ENCODE measurements around the gene GNA15.
"Not testable (repeated sequence)": the region's sequence is repeated elsewhere in the genome, so short reads cannot be mapped to it uniquely, and the experiment has no call there.

GNA15 gene, protein sequence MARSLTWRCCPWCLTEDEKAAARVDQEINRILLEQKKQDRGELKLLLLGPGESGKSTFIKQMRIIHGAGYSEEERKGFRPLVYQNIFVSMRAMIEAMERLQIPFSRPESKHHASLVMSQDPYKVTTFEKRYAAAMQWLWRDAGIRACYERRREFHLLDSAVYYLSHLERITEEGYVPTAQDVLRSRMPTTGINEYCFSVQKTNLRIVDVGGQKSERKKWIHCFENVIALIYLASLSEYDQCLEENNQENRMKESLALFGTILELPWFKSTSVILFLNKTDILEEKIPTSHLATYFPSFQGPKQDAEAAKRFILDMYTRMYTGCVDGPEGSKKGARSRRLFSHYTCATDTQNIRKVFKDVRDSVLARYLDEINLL

GRCh38 chr19:3135961-3136683 is at the start of gene GNA15:
GNA15 (plus strand) TSS chr19:3136033; CDS start chr19:3136451, 418 bp downstream.
- no peak for DNase-seq

- no peak for DNase-seq
These were observed 48.1 kb upstream of the GNA15 start for GRCh38 chr19:3087769-3088168.

DNA sequence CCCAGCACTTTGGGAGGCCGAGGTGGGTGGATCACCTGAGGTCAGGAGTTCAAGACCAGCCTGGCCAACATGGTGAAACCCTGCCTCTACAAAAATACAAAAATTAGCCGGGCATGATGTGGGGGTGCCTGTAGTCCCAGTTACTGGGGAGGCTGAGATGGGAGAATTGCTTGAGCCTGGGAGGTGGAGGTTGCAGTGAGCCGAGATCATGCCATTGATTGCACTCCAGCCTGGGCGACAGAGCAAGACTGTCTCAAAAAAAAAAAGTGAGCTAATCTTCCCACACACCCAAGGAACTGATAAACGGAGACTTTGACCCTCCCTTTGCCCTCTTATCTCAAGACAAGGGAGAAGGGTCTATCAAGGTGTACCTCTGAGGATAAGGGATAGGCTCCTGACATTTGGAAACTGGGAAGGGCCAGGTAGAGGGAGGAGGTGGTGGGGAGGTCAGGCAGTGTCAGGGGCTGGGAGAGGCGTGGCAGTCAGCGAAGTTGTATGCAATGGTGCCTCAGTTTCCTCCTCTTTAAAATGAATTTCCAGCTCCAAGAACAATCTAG is 46.5 kb upstream of the GNA15 start:
- DNase-seq: not testable (repeated sequence)

GRCh38 chr19:3094601-3095440 is 41.0 kb upstream of the GNA15 start:
- DNase-seq: no peak

GRCh38 chr19:3095441-3096191 is 40.2 kb upstream of the GNA15 start:
- no peak for DNase-seq

DNA sequence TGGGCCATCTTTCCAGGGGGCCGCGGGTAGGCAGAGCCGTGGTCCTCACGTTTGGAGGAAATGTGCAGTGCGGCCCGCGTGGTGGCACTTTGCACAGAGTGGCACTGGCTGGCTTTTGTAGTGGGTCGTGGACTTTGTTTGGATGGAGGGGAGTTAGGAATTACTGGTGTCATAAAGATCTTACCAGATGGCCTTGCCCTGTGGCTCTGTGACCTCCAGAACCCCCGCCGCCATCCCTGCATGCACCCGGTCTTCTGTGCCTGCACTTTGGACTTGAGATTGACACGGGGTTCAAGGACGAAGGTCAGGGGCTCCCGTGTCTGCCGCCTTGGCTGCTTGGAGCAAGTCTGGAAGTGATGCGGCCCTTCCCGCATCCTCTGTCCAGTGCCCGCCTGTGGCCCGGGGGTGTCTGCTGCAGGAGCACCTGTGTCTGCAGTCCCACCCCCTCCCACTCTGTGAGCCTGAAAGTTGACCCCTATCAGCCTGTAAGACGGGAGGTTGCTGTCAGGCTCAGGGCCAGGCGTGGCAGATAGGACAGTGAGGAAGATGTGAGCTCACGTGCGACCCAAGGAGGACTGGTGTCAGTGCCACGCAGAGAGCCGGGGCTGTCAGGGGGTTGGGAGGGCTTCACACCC is 39.4 kb upstream of the GNA15 start:
- no peak for DNase-seq

DNA sequence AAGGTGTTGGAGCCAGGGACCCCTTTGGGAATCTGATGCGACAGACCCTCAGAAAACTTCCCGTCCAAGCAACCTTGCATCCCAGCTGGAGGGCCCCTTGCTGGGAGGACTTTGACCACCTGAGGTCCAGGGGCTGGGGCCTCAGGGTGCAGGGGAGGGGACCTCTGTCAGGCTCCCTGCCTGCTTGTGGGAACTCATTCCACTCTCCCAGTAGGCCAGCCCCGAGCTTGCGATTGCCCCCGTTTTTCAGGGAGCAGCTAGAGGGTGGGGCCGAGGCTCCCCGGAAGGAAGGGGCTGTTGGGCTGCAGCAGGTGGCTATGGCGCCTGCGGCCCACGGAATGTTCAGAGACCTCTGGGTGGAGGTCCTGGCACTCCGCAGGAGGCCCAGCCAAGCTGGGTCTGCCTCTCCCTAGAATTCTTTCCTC is 38.9 kb upstream of the GNA15 start:
- no peak for DNase-seq

DNA sequence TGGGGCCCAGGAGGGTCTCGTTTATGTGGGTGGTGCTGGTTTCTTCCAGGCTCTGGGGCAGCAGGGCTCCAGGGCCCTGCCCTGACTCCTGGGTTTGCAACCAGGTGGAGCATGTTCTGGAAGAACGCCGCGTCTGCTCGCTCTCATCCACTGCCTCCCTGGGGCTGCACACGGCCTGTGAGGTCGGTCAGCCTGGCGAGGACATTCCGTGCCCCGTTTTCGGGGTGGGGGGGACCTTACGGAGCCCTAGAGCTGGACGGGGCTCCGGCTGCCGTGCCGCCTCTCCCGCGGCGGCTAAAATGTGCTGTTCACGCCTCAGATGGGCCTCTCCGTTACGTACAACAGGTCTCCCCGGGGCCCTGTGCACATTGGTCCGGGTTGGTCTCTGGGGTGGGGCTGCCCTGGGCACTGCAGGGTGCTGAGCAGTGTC is 38.4 kb upstream of the GNA15 start:
- no peak for DNase-seq

- DNase-seq: no peak
These were observed 37.7 kb upstream of the GNA15 start for GRCh38 chr19:3098141-3098514.

- DNase-seq: no peak
These were observed 37.1 kb upstream of the GNA15 start for GRCh38 chr19:3098515-3099346.

DNA sequence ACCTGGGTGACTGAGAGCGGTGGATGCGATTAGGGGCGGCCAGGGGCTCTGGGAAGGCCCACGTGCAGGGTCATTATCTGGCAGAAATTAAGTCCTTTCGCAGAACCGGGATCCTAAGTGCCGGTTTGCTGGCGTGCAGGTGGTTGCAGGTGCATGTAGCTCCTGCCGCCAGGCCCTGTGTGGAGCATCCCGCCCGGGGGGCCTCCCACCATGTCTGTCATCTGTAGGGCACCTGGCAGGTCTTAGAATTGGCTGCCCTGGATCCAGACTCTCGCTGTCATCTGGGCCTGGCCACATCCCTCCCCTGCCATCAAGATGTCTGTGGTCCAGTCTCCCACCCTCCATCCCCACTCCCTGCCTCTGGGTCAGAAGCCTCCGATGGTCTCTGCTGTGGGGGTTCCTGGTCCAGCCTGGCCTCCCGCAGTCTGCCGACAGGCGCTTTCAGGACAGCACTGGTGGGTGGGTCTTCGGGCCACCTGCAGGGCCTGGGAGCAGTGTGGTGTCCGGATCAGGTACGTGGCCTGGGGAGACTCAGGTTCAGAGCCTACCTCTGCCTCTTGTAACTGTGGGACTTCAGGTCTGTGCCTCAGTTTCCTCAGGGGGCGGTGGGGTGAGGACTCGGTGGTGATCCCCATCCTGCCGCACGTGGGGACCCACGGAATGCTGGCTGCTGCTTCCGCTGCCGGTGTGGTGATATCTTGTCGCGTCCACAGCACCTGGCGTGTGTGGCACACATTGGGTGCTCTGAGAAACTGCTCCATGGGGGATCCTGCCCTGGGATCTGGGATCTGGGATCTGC is 36.3 kb upstream of the GNA15 start:
- DNase-seq: no peak

DNA sequence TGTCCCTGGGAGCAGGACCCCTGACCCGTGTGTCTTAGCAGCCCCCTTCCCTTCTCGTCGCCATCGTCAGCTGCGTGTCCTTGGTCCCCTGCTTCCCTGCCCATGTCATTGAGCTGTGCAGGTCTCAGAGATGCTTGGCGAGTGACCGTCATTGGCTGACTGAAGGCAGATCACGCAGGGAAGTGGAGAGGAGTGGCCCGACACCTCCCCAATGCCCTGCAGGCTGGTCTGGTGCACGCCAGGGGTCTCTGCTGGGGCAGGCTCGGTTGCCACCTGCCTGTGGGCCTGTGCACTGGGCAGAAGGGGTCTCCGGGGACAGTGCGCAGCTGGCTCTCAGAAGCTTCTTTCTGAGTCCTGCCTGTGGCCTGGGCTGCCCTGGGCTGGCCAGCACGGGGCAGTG is 35.5 kb upstream of the GNA15 start:
- no peak for DNase-seq

DNA sequence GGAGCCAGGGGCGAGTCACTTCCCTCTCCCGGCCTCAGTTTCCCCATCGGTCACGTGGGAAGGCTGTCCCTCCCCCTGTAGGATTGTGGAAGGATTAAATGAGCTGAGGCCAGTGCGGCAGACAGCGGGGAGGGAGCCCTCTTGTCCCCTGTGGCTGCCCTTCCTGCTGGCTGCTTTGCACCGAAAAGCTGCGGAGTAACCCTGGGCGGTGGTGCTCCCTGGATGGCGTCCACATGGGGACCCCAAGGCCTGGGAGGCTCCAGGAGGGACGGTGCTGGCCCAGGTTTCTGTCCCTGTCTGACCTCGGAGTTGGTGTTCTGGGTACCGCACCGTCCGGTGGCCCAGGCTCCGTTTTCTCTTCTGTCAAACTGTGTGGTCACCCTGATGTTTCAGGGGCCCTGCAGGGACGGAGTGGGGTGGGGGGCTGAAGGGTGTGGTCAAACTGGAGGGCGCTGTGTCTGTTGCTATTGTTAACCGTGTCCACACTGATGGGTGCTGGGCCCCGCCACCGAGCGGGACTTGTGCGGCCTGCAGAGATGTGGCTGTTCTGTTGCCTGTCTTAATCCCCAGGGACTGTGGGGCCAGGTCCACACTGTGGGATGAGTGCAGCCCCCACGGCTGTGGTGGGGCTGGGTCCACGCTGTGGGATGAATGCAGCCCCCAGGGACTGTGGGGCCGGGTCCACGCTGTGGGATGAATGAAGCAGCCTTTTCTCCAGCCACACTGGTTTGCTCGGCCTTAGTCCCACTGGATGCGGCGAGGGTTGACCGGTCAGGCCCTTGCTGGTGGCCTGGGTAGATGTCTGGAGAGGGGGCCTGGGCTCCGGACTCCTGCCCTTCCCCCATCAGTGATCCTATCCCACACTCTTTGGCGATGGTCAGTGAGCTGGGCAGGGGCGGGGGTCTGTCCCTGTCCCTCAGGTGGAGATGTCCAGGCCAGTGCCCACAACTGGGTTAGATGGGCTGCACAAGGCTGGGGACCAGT is 34.8 kb upstream of the GNA15 start:
- DNase-seq: no peak

DNA sequence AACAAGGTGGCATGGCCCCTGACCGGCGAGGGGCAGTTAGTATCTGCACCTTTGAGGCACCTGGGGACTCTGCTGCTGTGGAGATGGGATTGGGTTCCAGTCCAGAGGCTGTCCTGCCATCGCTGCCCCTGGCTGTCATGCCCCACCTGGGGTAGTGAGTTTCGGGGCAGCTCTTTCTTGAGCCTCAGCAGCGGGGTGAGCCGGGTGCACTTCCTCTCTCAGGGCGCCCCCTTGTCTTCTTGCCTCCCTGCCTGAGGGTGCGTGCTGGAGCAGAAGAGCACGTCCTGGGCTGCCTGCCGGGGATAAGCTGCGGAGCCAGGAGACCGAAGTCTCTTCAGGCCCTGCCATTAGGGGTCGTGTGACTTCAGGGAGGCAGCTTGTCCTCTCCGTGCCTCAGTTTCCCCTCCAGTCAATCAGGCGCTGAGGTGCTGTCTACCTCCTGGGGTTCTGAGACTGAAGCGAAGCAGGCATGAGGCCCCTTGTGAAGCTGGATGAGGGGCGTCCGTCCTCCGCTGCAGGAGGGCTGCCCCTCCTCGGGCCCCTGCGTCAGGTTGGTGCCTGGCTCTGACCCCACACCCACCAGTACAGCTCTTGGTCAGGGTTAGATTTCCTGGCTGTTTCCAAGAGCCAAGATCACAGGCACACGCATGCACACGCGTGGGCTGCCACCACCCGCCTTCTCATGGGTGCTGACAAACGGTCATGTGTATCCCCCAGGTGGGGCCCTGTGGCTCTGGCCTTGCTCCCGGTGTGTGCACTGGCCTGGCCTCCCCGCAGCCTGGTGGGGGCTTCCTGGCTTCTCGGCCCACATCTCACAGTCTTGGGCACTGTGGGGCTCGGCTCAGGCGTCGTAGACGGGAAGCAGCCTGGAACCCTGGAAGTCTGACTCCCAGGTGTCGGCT is 33.3 kb upstream of the GNA15 start:
- DNase-seq: no peak

GRCh38 chr19:3104708-3104983 is 31.2 kb upstream of the GNA15 start:
- DNase-seq: no peak

- DNase-seq: no peak
These were observed 30.0 kb upstream of the GNA15 start for GRCh38 chr19:3105641-3106508.

All from NCI-H1930 (cell line).